Neuronal stem cell (in vitro differentiated cells): ENCODE measurements around the gene C10orf53.

Source experiments
- DNase-seq: peaks from one replicate; pipeline ENCODE4 v3.0.0-alpha.2; 2013; ENCODE audit warnings: low spot score
- H2AFZ ChIP-seq: one replicate; pipeline ENCODE4 v1.6.1; 2013; ENCODE audit warnings: mild to moderate bottlenecking, low read length, inconsistent platforms
- H2AK5ac ChIP-seq: 2 replicates; pipeline ENCODE4 v1.6.1; 2013; ENCODE audit warnings: low read depth, mild to moderate bottlenecking, inconsistent platforms, low read length, moderate library complexity, mixed read lengths
- H2BK120ac ChIP-seq: 2 replicates; pipeline ENCODE4 v1.6.1; 2013; ENCODE audit warnings: low read depth, mild to moderate bottlenecking, inconsistent platforms, low read length, moderate library complexity, mixed read lengths
- H2BK12ac ChIP-seq: one replicate; pipeline ENCODE4 v1.6.1; 2013; ENCODE audit warnings: low read length, inconsistent platforms
- H2BK15ac ChIP-seq: 2 replicates; pipeline ENCODE4 v1.6.1; 2013; ENCODE audit warnings: mild to moderate bottlenecking, low read length, inconsistent platforms, mixed read lengths
- H2BK5ac ChIP-seq: one replicate; pipeline ENCODE4 v1.6.1; 2013; ENCODE audit warnings: inconsistent platforms, mild to moderate bottlenecking, low read length, moderate library complexity
- H3K14ac ChIP-seq: one replicate; pipeline ENCODE4 v1.6.1; 2013; ENCODE audit warnings: low read length, inconsistent platforms
- H3K18ac ChIP-seq: 2 replicates; pipeline ENCODE4 v1.6.1; 2013; ENCODE audit warnings: low read length, inconsistent platforms
- H3K23ac ChIP-seq: 2 replicates; pipeline ENCODE4 v1.6.1; 2013; ENCODE audit warnings: low read depth, mild to moderate bottlenecking, mixed read lengths, low read length, inconsistent platforms; ENCODE audit not compliant: poor library complexity
- H3K27ac ChIP-seq: replicated peaks from 3 replicates; pipeline ENCODE4 v1.5.1; 2013; ENCODE audit warnings: low read length, inconsistent platforms
- H3K27me3 ChIP-seq, 3 experiments: 2 replicates each; pipeline ENCODE4 v1.6.1; 2013; ENCODE audit warnings: low read length in 3 of 3, mild to moderate bottlenecking in 2 of 3, inconsistent platforms in 1 of 3, low read depth in 1 of 3, mixed read lengths in 1 of 3, moderate library complexity in 1 of 3; ENCODE audit not compliant: control insufficient read depth in 3 of 3, insufficient read depth in 3 of 3
- H3K36me3 ChIP-seq, 2 donors: replicated peaks in 1 of 2; 2 replicates each; pipeline ENCODE4 v1.6.1; 2013; ENCODE audit warnings: low read length in 2 of 2; ENCODE audit not compliant: control insufficient read depth in 2 of 2, insufficient read depth in 2 of 2
- H3K4ac ChIP-seq: 2 replicates; pipeline ENCODE4 v1.6.1; 2013; ENCODE audit warnings: inconsistent platforms, mild to moderate bottlenecking, low read length, moderate library complexity
- H3K4me1 ChIP-seq, 2 donors: 1 replicate in 1 of 2; 2 replicates in 1 of 2; pipeline ENCODE4 v1.6.1; 2013; ENCODE audit warnings: low read length in 2 of 2, low read depth in 1 of 2; ENCODE audit not compliant: control insufficient read depth in 2 of 2, insufficient read depth in 1 of 2
- H3K4me2 ChIP-seq: one replicate; pipeline ENCODE4 v1.6.1; 2013; ENCODE audit warnings: mild to moderate bottlenecking, low read length, inconsistent platforms; ENCODE audit not compliant: insufficient read depth, poor library complexity, severe bottlenecking
- H3K4me3 ChIP-seq, 2 donors: 2 replicates each; pipeline ENCODE4 v1.5.1; 2013; ENCODE audit warnings: low read length in 2 of 2, mild to moderate bottlenecking in 2 of 2, inconsistent platforms in 1 of 2, moderate library complexity in 1 of 2
- H3K79me1 ChIP-seq: one replicate; pipeline ENCODE4 v1.6.1; 2013; ENCODE audit warnings: low read depth, mild to moderate bottlenecking, inconsistent platforms, low read length, moderate library complexity
- H3K9ac ChIP-seq: one replicate; pipeline ENCODE4 v1.6.1; 2013; ENCODE audit warnings: mild to moderate bottlenecking, low read depth, low read length, inconsistent platforms; ENCODE audit not compliant: poor library complexity
- H3K9me3 ChIP-seq, 2 donors: replicated peaks in 1 of 2; 2 replicates each; pipeline versions ENCODE3 to v1.6.1; 2013; ENCODE audit warnings: low read length in 2 of 2, mild to moderate bottlenecking in 2 of 2, inconsistent platforms in 1 of 2, low read depth in 1 of 2, mixed read lengths in 1 of 2, moderate library complexity in 1 of 2; ENCODE audit not compliant: control insufficient read depth in 2 of 2, insufficient read depth in 1 of 2
- H4K8ac ChIP-seq: one replicate; pipeline ENCODE4 v1.6.1; 2013; ENCODE audit warnings: low read depth, mild to moderate bottlenecking, inconsistent platforms, low read length, moderate library complexity
- H4K91ac ChIP-seq: one replicate; pipeline ENCODE4 v1.6.1; 2013; ENCODE audit warnings: low read length, low read depth, mild to moderate bottlenecking, inconsistent platforms; ENCODE audit not compliant: poor library complexity
- WGBS, 2 donors: extraction: QIAGEN DNeasy Blood & Tissue Kit; methylation state at CpG; one replicate each; pipeline ENCODE4 v1.1.7; 2013; ENCODE audit warnings: missing lambda C conversion rate in 2 of 2, mixed read lengths in 1 of 2; ENCODE audit not compliant: insufficient read length in 2 of 2, insufficient replicate concordance in 1 of 2; ENCODE audit errors: extremely low coverage in 2 of 2; 5-methylcytosine and 5-hydroxymethylcytosine counted together

C10orf53 gene

DNA sequence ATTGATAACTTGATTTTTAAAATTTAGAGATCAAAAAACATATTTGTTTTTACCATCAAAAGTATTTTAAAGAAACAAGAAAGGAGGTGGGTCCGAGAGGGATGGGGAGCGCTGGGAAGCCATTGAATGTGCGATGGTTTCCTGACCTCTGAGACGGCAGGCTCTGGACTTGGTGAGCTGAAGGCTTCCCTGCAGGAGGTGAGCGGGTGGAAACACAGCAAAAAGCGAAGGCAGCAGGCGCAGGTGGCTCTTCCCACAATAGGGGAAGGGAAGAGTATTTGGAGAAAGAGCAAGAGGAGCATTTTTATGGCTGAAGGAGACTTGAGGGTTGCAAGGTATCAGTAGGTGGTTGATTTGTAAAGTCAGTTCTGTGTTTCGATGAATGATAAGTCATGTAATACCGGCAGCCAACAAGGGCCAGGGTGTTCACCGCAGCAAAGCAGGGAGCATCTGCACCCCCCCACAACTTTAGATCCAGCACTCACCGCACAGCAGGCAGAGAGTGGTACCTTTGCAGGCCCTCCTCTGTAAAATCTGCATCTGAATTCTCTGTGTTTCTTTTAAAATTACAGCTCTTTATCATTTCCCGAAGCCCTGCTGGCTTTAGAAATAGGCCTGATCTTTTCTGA is 10.5 kb downstream of the C10orf53 start:
- Histone ChIP-seq H3K4ac (no peak overlapping the region), H3K4me2 (no peak overlapping the region), H3K9ac (peak overlapping the region; percentile 66), H3K4me1 (peaks cover 0 to 7% of the 10 kb centered on the region in 2 donors), H3K9me3 (peaks cover 6 to 10% of the 10 kb centered on the region in 2 donors), H3K4me3 (no peak overlapping the region), H3K79me1 (peaks cover 1% of the 10 kb centered on the region), H3K27ac (no peak overlapping the region), H2AFZ (peak overlapping the region; percentile 28), H2AK5ac (no peak overlapping the region), H2BK120ac (no peak overlapping the region), H4K91ac (no peak overlapping the region), H3K36me3 (no peaks in the 10 kb centered on the region), H3K23ac (no peak overlapping the region), H3K27me3 (peaks cover 0 to 59% (median 33%) of the 10 kb centered on the region in 3 experiments), H3K14ac (no peak overlapping the region), H2BK15ac (no peak overlapping the region), H2BK5ac (no peak overlapping the region), H2BK12ac (no peak overlapping the region), H4K8ac (no peak overlapping the region), H3K18ac (no peak overlapping the region)
- DNase-seq = no peak
- no CpG with 5 or more reads among the region's 12 CpGs for WGBS, 2 donors

DNA sequence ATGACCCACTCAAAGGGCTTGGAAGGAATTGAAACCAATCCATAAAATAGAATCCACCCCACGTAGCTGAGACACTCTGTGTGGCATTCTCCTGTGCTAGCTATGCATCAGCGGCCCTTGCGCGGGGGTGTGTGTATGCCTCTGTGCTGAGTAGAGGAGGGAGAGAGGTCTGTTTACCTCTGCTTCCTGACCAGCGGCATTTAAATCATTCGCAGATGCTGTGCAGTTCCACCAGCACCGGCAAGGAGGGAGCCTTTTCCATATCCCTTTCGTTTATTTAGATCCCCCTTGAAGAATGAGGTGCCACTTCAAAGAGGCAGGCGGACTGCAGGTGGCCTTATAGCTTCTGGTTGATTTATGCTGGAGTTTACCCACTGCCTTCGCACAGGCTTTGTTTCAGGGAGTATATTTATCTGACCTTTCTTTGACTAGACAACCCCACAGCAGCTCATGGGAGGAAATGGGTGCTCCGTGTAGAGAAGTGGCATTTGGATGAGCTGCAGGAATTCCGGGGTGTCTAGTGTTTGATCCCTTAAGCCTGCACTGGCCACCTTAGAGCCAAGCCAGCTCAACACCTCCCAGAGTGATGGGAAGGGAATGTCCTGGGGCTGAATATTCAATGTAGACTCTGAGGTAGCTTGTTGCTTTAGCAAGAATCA is 11.4 kb downstream of the C10orf53 start:
- no peak for DNase-seq

GRCh38 chr10:49691588-49691987 is 12.1 kb downstream of the C10orf53 start:
- Histone ChIP-seq H4K8ac (no peak overlapping the region), H2BK12ac (no peak overlapping the region), H3K4me3 (no peak overlapping the region), H3K27me3 (peaks cover 0 to 66% (median 33%) of the 10 kb centered on the region in 3 experiments), H3K18ac (peak overlapping the region; percentile 50), H2BK5ac (no peak overlapping the region), H3K9ac (no peak overlapping the region), H3K23ac (peak overlapping the region; percentile 38), H3K36me3 (no peaks in the 10 kb centered on the region), H3K14ac (no peak overlapping the region), H3K4me1 (peaks cover 0 to 7% of the 10 kb centered on the region in 2 donors), H2AFZ (no peak overlapping the region), H2AK5ac (no peak overlapping the region), H3K4ac (no peak overlapping the region), H2BK15ac (no peak overlapping the region), H3K79me1 (peaks cover 1% of the 10 kb centered on the region), H3K27ac (no peak overlapping the region), H3K4me2 (no peak overlapping the region), H4K91ac (no peak overlapping the region), H3K9me3 (peaks cover 6 to 10% of the 10 kb centered on the region in 2 donors), H2BK120ac (no peak overlapping the region)
- DNase-seq = no peak
- no CpG with 5 or more reads among the region's 9 CpGs for WGBS, 2 donors

More for the DNA sequence above, 11.4 kb downstream of the C10orf53 start:
- Histone ChIP-seq H3K23ac (no peak overlapping the region), H2BK5ac (no peak overlapping the region), H4K8ac (no peak overlapping the region), H3K27me3 (peaks cover 0 to 59% (median 33%) of the 10 kb centered on the region in 3 experiments), H2AK5ac (no peak overlapping the region), H3K9ac (no peak overlapping the region), H3K27ac (no peak overlapping the region), H3K79me1 (peaks cover 1% of the 10 kb centered on the region), H2BK15ac (no peak overlapping the region), H2AFZ (no peak overlapping the region), H2BK120ac (no peak overlapping the region), H3K9me3 (peaks cover 6 to 10% of the 10 kb centered on the region in 2 donors), H3K4me3 (no peak overlapping the region), H3K4me1 (peaks cover 0 to 7% of the 10 kb centered on the region in 2 donors), H3K18ac (no peak overlapping the region), H3K14ac (no peak overlapping the region), H2BK12ac (no peak overlapping the region), H3K4me2 (no peak overlapping the region), H3K4ac (no peak overlapping the region), H3K36me3 (no peaks in the 10 kb centered on the region), H4K91ac (no peak overlapping the region)
- WGBS, 2 donors = no CpG with 5 or more reads among the region's 12 CpGs

- H2BK5ac ChIP-seq = no peak overlapping the region
- no peak overlapping the region for H3K9ac ChIP-seq
- no peak overlapping the region for H4K91ac ChIP-seq
- no peak overlapping the region for H2BK12ac ChIP-seq
- no peak overlapping the region for H3K27ac ChIP-seq
- H3K18ac ChIP-seq = no peak overlapping the region
- H3K36me3 ChIP-seq = no peaks in the 10 kb centered on the region
- no peak overlapping the region for H3K14ac ChIP-seq
- H3K4me3 ChIP-seq = no peak overlapping the region
- WGBS, 2 donors = no CpG with 5 or more reads among the region's 6 CpGs
- no peak overlapping the region for H2BK15ac ChIP-seq
- peaks cover 0 to 3% of the 10 kb centered on the region in 2 donors for H3K4me1 ChIP-seq
- peaks cover 0 to 47% (median 19%) of the 10 kb centered on the region in 3 experiments for H3K27me3 ChIP-seq
- H3K23ac ChIP-seq = no peak overlapping the region
- no peak overlapping the region for H4K8ac ChIP-seq
- no peak overlapping the region for H2AK5ac ChIP-seq
- H3K79me1 ChIP-seq = no peaks in the 10 kb centered on the region
- H2AFZ ChIP-seq = no peak overlapping the region
- H2BK120ac ChIP-seq = no peak overlapping the region
- H3K9me3 ChIP-seq = peaks cover 0 to 2% of the 10 kb centered on the region in 2 donors
- no peak for DNase-seq
- no peak overlapping the region for H3K4me2 ChIP-seq
- no peak overlapping the region for H3K4ac ChIP-seq
Measured at GRCh38 chr10:49694466-49694865, 15.0 kb downstream of the C10orf53 start.
